ENCODE results near the gene USH1C. TPM values are rescaled to one million over a fixed set of nuclear protein-coding genes. Genes with fewer than 3 reads are reported as not detected.

USH1C gene
- total RNA-seq, 4 donors from 2014 or later = 110 to 1,022 (median 157) TPM

DNA sequence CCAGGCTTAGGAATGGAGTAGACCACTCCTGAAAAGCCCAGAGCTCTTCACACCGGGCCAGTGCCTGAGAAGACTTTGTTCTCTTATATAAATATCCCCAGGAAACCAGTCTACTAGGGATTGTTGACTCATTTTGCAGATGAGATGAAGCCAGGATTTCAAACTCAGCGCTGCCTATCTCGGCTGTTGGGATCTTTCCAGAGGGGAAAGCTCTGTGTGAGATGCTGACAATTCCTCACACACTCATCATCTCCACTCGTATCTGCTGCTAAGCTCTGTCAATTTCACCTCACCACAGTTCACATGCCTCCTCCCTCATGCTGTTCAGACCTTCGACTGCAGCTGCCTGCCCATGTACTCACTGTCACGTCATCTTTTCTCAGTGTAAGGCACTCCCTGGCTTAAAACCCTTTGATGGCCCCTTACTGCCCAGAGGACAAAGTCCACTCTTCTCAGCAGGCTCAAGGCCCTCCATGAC, 12.5 kb downstream of the USH1C start:
- Histone ChIP-seq H3K4me1 (peaks cover 0 to 15% (median 7%) of the 10 kb centered on the region in 4 donors), H3K9me3 (no peaks in the 10 kb centered on the region), H3K27ac (peak overlapping the region in 1 of 4 donors; percentile 36), H3K4me3 (no peak overlapping the region), H3K27me3 (no peaks in the 10 kb centered on the region), H3K36me3 (no peaks in the 10 kb centered on the region)
- peak; percentile 31 for DNase-seq
- in situ Hi-C loops (cut with MboI; ENCODE audit: low pct_ligation_motif_present in 1 of 4, low pct_unique_long_range_greater_than_20kb in 1 of 4, low sequenced_read_pairs in 3 of 4) (no loop called here), intact Hi-C loops (cut with DNase I; ENCODE audit: low total_unique reads) (no loop called here)
- TF ChIP-seq, protein P1, sequence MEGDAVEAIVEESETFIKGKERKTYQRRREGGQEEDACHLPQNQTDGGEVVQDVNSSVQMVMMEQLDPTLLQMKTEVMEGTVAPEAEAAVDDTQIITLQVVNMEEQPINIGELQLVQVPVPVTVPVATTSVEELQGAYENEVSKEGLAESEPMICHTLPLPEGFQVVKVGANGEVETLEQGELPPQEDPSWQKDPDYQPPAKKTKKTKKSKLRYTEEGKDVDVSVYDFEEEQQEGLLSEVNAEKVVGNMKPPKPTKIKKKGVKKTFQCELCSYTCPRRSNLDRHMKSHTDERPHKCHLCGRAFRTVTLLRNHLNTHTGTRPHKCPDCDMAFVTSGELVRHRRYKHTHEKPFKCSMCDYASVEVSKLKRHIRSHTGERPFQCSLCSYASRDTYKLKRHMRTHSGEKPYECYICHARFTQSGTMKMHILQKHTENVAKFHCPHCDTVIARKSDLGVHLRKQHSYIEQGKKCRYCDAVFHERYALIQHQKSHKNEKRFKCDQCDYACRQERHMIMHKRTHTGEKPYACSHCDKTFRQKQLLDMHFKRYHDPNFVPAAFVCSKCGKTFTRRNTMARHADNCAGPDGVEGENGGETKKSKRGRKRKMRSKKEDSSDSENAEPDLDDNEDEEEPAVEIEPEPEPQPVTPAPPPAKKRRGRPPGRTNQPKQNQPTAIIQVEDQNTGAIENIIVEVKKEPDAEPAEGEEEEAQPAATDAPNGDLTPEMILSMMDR (IDR thresholded peaks at IDR 0.05) = no peak
- TF ChIP-seq POLR2A (IDR thresholded peaks at IDR 0.05) = no peak
- TF ChIP-seq POLR2AphosphoS5 (IDR thresholded peaks at IDR 0.05) = no peak
- no peak for TF ChIP-seq EP300 (IDR thresholded peaks at IDR 0.05; ENCODE audit: low read depth)
- 39 to 56% methylated on average over 4 to 6 of the region's 6 CpGs for WGBS, 2 donors (ENCODE audit: low coverage in 1 of 2)

DNA sequence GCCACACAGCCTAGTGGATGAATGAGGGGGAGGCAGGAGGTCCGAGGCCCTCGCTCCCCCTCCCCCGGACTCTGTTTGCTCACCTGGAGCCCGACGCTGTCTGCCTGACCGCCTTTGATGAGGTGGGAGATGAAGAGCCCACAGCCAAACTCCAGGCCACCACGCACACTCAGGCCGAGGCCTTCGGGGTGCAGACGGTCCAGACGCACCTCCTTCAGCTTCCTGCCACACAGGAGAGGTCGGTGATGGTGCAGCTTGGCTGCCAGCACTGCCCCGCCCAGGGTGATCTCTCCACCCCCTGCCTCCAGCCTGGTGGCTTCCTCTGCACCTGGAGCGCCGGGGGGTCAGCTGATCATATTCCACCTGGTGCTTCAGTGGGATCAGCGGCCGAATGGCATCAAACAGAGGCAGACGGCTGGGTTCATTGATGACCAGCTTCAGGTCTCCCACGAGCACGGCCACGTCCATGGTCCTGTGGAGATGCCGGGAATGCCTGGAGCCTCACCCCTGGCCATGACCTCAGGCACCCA, 13.1 kb downstream of the USH1C start:
- intact Hi-C loops (cut with DNase I; ENCODE audit: low total_unique reads) (no loop called here), in situ Hi-C loops (cut with MboI; ENCODE audit: low pct_ligation_motif_present in 1 of 4, low pct_unique_long_range_greater_than_20kb in 1 of 4, low sequenced_read_pairs in 3 of 4) (no loop called here)
- 74% methylated on average over 20 of the region's 22 CpGs; no CpG with 5 or more reads in 1 of the 2 donors for WGBS, 2 donors (ENCODE audit: low coverage in 1 of 2)
- Histone ChIP-seq H3K36me3 (no peaks in the 10 kb centered on the region), H3K27me3 (no peaks in the 10 kb centered on the region), H3K4me3 (no peak overlapping the region), H3K4me1 (peaks cover 0 to 15% (median 7%) of the 10 kb centered on the region in 4 donors), H3K9me3 (no peaks in the 10 kb centered on the region), H3K27ac (peak overlapping the region in 1 of 4 donors; percentile 36)
- TF ChIP-seq EP300 (IDR thresholded peaks at IDR 0.05; ENCODE audit: low read depth) (no peak), POLR2AphosphoS5 (IDR thresholded peaks at IDR 0.05) (no peak), POLR2A (IDR thresholded peaks at IDR 0.05) (no peak)
- TF ChIP-seq, protein P1 (IDR thresholded peaks at IDR 0.05) = no peak
- DNase-seq = no peak

DNA sequence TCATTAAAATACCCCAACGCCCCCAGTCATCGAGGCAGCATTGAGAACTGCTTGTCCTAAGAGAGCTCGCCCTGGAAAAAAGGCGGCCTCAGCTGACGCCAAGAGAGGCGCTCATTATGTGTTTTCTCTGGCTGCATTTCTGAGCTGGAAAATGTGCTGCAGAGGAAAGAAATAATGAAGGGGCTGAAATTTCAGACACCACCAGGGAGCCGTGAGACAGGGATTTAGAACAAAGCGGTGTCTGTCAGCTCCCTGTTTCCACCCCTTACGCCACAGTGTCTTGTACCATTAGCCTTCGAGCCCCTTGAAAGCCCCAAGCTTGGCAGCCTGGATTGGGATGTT, 14.4 kb downstream of the USH1C start:
- TF ChIP-seq POLR2A (IDR thresholded peaks at IDR 0.05) (no peak), POLR2AphosphoS5 (IDR thresholded peaks at IDR 0.05) (no peak), EP300 (IDR thresholded peaks at IDR 0.05; ENCODE audit: low read depth) (no peak)
- TF ChIP-seq, protein P1 (IDR thresholded peaks at IDR 0.05) = no peak

DNA sequence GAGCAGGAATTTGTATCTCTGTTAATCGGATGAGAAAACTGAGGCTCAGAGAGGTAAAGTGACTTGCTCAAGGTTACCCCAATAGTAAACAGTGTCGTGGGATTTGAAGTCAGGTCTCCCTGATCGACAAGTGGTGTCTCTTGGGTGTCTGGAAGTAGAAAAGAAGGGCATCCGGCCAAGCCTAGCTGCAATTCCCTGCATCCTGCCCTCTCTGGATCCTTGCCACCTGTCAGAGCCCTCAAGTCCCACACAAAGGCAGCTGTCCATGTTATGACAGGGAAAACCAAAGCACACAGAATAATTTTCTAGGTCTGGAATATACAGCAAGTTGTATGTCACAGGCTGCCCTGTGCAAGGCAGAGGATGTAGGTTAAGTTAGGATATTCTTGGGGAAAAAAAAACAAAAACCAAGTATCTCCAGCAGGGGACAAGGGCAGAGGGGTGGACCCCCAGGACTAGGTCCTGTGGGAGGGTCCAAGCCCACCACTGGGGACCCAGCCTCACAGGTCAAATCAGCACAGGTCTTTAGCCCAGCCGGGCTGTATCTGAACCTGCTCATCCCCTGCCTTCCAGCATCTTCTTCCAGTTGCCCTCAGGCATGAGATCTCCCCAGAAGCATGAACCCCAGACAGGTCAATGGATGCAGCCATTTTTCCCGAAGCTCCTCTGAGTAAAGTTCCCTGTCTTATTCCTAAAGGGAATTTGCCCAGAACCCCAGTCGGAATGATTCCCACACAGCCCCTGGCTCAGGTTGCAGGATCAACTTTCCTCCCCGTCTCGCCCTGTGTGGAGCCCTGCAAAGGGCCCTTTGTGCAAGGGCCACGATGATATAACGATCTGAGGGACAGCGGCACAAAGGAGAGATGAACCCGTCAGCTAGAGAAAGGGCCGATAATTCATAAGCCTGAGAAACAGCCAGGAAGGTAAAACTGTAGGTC, 15.0 kb downstream of the USH1C start:
- Histone ChIP-seq H3K36me3 (no peaks in the 10 kb centered on the region), H3K27ac (no peak overlapping the region), H3K9me3 (no peaks in the 10 kb centered on the region), H3K27me3 (no peaks in the 10 kb centered on the region), H3K4me3 (no peak overlapping the region), H3K4me1 (peaks cover 0 to 15% (median 7%) of the 10 kb centered on the region in 4 donors)
- intact Hi-C loops (cut with DNase I; ENCODE audit: low total_unique reads) (no loop called here), in situ Hi-C loops (cut with MboI; ENCODE audit: low pct_ligation_motif_present in 1 of 4, low pct_unique_long_range_greater_than_20kb in 1 of 4, low sequenced_read_pairs in 3 of 4) (loop anchor here in 1 of 4 donors (10.0 kb wide), 1 partner anchor 294 kb away; no protein-coding TSS in a partner anchor)
- no peak for TF ChIP-seq EP300 (IDR thresholded peaks at IDR 0.05; ENCODE audit: low read depth)
- TF ChIP-seq, protein P1 (IDR thresholded peaks at IDR 0.05) = no peak
- TF ChIP-seq POLR2AphosphoS5 (IDR thresholded peaks at IDR 0.05) = no peak
- TF ChIP-seq POLR2A (IDR thresholded peaks at IDR 0.05) = no peak
- 70 to 86% methylated on average over 8 to 14 of the region's 14 CpGs for WGBS, 2 donors (ENCODE audit: low coverage in 1 of 2)
- DNase-seq = no peak

More for the DNA sequence above, 14.4 kb downstream of the USH1C start:
- Histone ChIP-seq H3K4me3 (no peak overlapping the region), H3K9me3 (no peaks in the 10 kb centered on the region), H3K27ac (no peak overlapping the region), H3K27me3 (no peaks in the 10 kb centered on the region), H3K36me3 (no peaks in the 10 kb centered on the region), H3K4me1 (peaks cover 0 to 15% (median 7%) of the 10 kb centered on the region in 4 donors)
- intact Hi-C loops (cut with DNase I; ENCODE audit: low total_unique reads) (no loop called here), in situ Hi-C loops (cut with MboI; ENCODE audit: low pct_ligation_motif_present in 1 of 4, low pct_unique_long_range_greater_than_20kb in 1 of 4, low sequenced_read_pairs in 3 of 4) (loop anchor here in 1 of 4 donors (10.0 kb wide), 1 partner anchor 295 kb away; no protein-coding TSS in a partner anchor)
- 68 to 77% methylated on average over 6 to 10 of the region's 10 CpGs for WGBS, 2 donors (ENCODE audit: low coverage in 1 of 2)
- no peak for DNase-seq
